GM06990 (cell line): ENCODE measurements around the gene CSMD2.

Experiments
- DNase-seq: peaks from one replicate; pipeline ENCODE4 v3.0.0-alpha.2; 2011; ENCODE audit not compliant: insufficient read length; ENCODE audit errors: extremely low read depth
- H3K27me3 ChIP-seq: replicated peaks from 2 replicates; pipeline ENCODE4 v1.6.0; 2011; ENCODE audit warnings: low read length; ENCODE audit not compliant: control insufficient read depth, insufficient read depth
- H3K36me3 ChIP-seq: 2 replicates; pipeline ENCODE4 v1.5.1; 2011; ENCODE audit warnings: low read length; ENCODE audit not compliant: control insufficient read depth, insufficient read depth
- H3K4me3 ChIP-seq: replicated peaks from 2 replicates; pipeline ENCODE4 v1.5.1; 2011; ENCODE audit warnings: low read depth, mild to moderate bottlenecking, control low read depth, low read length
- TF ChIP-seq, protein P1 (sequence below): IDR thresholded peaks from 2 replicates; pipeline ENCODE4 v1.5.1; 2011; ENCODE audit warnings: low read length, control low read depth, mild to moderate bottlenecking, inconsistent platforms; ENCODE audit not compliant: insufficient read depth, poor library complexity, severe bottlenecking

Gene CSMD2

DNA sequence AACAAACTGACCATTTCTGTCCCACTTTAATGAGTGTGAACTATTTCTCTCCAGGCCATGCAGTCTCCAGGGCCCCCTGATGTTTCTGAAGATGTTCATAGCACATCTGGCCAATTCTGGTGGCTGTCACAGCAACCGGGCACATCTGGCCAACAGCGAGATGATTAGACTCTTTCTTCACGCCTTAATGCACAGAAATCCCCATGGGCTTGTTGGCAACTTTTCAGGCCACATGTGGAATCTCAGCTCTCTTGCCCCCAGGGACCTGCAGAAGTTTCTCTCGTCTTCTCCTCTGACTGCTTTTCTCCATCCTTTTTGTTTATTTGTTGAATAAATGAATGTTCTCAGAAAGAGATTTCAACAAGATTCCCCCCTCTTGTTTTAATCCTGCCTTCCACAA, 372.4 kb downstream of the CSMD2 start:
- no peaks in the 10 kb centered on the region for H3K27me3 ChIP-seq
- no peaks in the 10 kb centered on the region for H3K36me3 ChIP-seq
- DNase-seq = no peak
- H3K4me3 ChIP-seq = no peak overlapping the region
- TF ChIP-seq, protein P1, sequence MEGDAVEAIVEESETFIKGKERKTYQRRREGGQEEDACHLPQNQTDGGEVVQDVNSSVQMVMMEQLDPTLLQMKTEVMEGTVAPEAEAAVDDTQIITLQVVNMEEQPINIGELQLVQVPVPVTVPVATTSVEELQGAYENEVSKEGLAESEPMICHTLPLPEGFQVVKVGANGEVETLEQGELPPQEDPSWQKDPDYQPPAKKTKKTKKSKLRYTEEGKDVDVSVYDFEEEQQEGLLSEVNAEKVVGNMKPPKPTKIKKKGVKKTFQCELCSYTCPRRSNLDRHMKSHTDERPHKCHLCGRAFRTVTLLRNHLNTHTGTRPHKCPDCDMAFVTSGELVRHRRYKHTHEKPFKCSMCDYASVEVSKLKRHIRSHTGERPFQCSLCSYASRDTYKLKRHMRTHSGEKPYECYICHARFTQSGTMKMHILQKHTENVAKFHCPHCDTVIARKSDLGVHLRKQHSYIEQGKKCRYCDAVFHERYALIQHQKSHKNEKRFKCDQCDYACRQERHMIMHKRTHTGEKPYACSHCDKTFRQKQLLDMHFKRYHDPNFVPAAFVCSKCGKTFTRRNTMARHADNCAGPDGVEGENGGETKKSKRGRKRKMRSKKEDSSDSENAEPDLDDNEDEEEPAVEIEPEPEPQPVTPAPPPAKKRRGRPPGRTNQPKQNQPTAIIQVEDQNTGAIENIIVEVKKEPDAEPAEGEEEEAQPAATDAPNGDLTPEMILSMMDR = no peak

DNA sequence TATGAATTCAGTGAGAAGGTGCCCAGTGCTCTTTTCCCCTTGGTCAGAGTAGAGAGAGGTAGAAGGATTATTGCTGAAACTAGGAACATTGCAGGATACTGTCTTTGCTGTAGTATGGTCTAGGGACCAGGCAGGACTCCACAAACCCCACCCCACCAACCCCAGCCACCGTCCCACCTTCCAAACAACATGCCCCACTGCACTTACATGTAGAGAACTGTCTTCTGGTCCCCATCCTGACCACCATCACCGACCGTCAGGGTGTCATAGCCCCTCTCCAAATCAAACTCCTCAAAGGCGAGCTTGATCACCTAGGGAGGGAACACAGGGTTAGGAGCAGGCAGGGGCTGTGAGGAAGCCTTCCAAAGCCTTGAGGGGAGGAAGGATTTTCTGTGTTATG, 372.8 kb downstream of the CSMD2 start:
- TF ChIP-seq, protein P1 = no peak
- H3K36me3 ChIP-seq = no peaks in the 10 kb centered on the region
- no peaks in the 10 kb centered on the region for H3K27me3 ChIP-seq
- H3K4me3 ChIP-seq = no peak overlapping the region
- no peak for DNase-seq

DNA sequence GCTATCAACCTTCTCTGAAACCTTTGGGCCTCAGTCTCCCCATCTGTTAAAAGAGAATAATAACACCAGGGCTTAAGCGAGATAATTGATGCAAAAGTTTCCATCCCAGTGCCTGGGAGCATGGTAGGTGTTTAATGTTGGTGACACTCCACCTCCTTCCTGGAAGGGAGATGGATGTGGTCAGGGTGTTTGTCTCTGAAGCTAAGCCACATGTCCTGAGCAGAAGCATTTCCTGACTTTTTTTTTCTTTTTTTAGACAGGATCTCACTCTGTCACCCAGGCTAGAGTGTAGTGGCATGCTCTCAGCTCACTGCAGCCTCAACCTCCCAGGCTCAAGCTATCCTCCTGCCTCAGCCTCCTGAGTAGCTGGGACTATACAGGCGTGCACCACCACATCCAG, 373.8 kb downstream of the CSMD2 start:
- Histone ChIP-seq H3K4me3 (no peak overlapping the region), H3K36me3 (no peaks in the 10 kb centered on the region), H3K27me3 (no peaks in the 10 kb centered on the region)
- TF ChIP-seq, protein P1 = no peak
- no peak for DNase-seq

DNA sequence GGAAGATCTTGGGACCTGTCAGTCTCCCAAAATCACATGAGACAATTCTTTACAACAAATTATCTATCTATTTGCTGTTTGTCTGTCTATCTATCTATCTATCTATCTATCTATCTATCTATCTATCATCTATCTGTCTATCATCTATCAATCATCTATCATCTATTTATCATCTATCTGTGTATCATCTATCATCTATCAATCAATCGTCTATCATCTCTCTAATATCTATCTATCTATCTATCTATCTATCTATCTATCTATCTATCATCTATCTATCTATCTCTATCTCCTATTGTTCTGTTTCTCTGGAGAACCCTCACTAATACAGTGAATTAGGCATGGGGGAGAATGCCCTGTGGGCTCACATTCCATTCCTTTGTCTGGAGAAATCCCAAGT, 374.5 kb downstream of the CSMD2 start:
- H3K27me3 ChIP-seq = no peaks in the 10 kb centered on the region
- TF ChIP-seq, protein P1 = no peak
- H3K36me3 ChIP-seq = no peaks in the 10 kb centered on the region
- DNase-seq = no peak
- H3K4me3 ChIP-seq = no peak overlapping the region

DNA sequence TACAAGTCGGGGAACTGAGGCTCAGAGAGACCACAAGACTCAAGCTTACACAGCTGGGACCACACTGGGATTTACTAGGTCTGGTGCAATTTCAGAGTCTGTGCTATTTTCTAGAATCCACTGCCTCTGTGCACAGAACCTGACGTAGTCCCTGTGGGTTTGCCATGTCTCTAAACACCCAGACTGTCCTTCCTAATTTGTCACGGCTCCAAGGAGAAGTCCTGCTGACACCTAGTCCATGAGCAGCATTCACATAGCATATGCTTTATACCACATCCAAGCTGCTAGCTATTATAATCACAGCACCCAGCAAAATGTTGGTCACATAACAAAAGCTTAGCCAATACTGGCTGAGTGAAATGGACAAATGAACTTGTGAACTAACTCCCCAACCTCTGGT, 380.2 kb downstream of the CSMD2 start:
- TF ChIP-seq, protein P1 = no peak
- H3K36me3 ChIP-seq = no peaks in the 10 kb centered on the region
- no peak overlapping the region for H3K4me3 ChIP-seq
- no peak for DNase-seq
- no peaks in the 10 kb centered on the region for H3K27me3 ChIP-seq

DNA sequence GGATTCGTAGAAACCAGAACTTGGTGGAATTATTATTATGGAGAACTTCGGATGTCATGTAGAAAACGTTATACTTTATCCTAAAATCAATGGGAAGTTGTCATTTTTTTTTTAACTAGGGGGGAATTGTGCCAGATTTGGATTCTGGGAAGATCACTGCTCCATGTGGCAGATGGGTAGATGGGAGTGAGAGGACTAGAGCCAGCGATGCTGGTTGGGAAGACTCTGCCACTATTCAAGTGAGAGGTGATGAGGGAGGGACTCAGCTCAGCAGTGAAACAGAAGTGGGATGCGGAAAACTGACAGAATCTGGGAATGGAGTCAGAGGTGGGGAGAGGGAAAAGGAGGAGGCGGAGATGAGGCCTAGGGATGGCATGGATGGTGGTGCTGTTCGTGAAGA, 382.3 kb downstream of the CSMD2 start:
- TF ChIP-seq, protein P1 = no peak
- no peak for DNase-seq
- Histone ChIP-seq H3K36me3 (no peaks in the 10 kb centered on the region), H3K27me3 (no peaks in the 10 kb centered on the region), H3K4me3 (no peak overlapping the region)
